H1 (cell line): Measurements from ENCODE around the gene IDE. TPM values are rescaled to one million over a fixed set of nuclear protein-coding genes. Genes with fewer than 3 reads are reported as not detected.

Experiments
- CTCF ChIA-PET: fragments of 300-600 bp; sonication (Branson Sonifier 250); formaldehyde crosslinking; loops from one replicate; lab custom pipeline; 2021; ENCODE audit not compliant: partially characterized antibody; lab: Charles Lee
- POLR2A ChIA-PET: fragments of 300-600 bp; sonication (Branson Sonifier 250); formaldehyde crosslinking; loops from one replicate; lab custom pipeline; 2021; ENCODE audit warnings: inconsistent platforms; ENCODE audit not compliant: partially characterized antibody; lab: Charles Lee
- DNase-seq, 2 experiments: peaks; one replicate each; pipeline versions ENCODE4 v3.0.0 to v3.0.0-alpha.2; 2010 to 2022; ENCODE audit warnings: low spot score in 2 of 2, low read depth in 1 of 2, mixed read lengths in 1 of 2
- FAIRE-seq: peaks from 2 replicates; lab custom pipeline; 2011; peaks lifted over from hg19 to GRCh38; lab: Jason Lieb, UNC
- H2AFZ ChIP-seq: 2 replicates; pipeline ENCODE4 v1.8.1; 2012; ENCODE audit warnings: low read length, inconsistent platforms
- H2AK5ac ChIP-seq: 2 replicates; pipeline ENCODE4 v1.6.1; 2013; ENCODE audit warnings: low read depth, low read length
- H2BK120ac ChIP-seq: replicated peaks from 2 replicates; pipeline ENCODE3; 2013; ENCODE audit warnings: low read depth, low read length, inconsistent platforms
- H2BK12ac ChIP-seq: 2 replicates; pipeline ENCODE4 v1.6.1; 2013; ENCODE audit warnings: low read depth, low read length
- H2BK15ac ChIP-seq: 2 replicates; pipeline ENCODE4 v1.6.1; 2013; ENCODE audit warnings: low read length
- H2BK20ac ChIP-seq: 2 replicates; pipeline ENCODE4 v1.6.1; 2013; ENCODE audit warnings: low read length
- H2BK5ac ChIP-seq: 2 replicates; pipeline ENCODE4 v1.6.1; 2013; ENCODE audit warnings: low read depth, low read length
- H3K14ac ChIP-seq: 2 replicates; pipeline ENCODE4 v1.6.1; 2013; ENCODE audit warnings: inconsistent platforms; ENCODE audit not compliant: insufficient read length
- H3K18ac ChIP-seq: 2 replicates; pipeline ENCODE4 v1.6.1; 2013; ENCODE audit warnings: low read length; ENCODE audit errors: extremely low read depth
- H3K23ac ChIP-seq: 2 replicates; pipeline ENCODE4 v1.6.1; 2013; ENCODE audit warnings: inconsistent platforms; ENCODE audit not compliant: insufficient read length
- H3K23me2 ChIP-seq: 2 replicates; pipeline ENCODE4 v1.6.1; 2013; ENCODE audit warnings: low read depth, low read length
- H3K27ac ChIP-seq: 2 replicates; pipeline ENCODE4 v1.6.1; 2011; ENCODE audit warnings: low read depth, low read length, inconsistent platforms
- H3K27me3 ChIP-seq, 4 experiments: replicated peaks in 1 of 4; 1 replicate in 1 of 4; 2 replicates in 3 of 4; pipeline versions ENCODE4 v1.6.1 to v1.8.1; 2011 to 2013; ENCODE audit warnings: low read length in 3 of 4, mild to moderate bottlenecking in 3 of 4, inconsistent platforms in 2 of 4, mixed read lengths in 2 of 4, moderate library complexity in 1 of 4; ENCODE audit not compliant: control insufficient read depth in 3 of 4, insufficient read depth in 3 of 4; ENCODE audit errors: extremely low read depth in 1 of 4
- H3K36me3 ChIP-seq, 4 experiments: 2 replicates each; pipeline versions ENCODE4 v1.6.1 to v1.8.1; 2011 to 2013; ENCODE audit warnings: mild to moderate bottlenecking in 4 of 4, low read length in 3 of 4, moderate library complexity in 2 of 4, control low read depth in 1 of 4, inconsistent platforms in 1 of 4; ENCODE audit not compliant: insufficient read depth in 4 of 4, control insufficient read depth in 2 of 4
- H3K4ac ChIP-seq: replicated peaks from 2 replicates; pipeline ENCODE3; 2013; ENCODE audit warnings: low read length, low read depth, mixed read lengths, inconsistent platforms; ENCODE audit not compliant: insufficient read length
- H3K4me1 ChIP-seq, 4 experiments: replicated peaks in 1 of 4; 1 replicate in 1 of 4; 2 replicates in 3 of 4; pipeline versions ENCODE4 v1.6.1 to v1.8.1; 2011 to 2013; ENCODE audit warnings: low read length in 3 of 4, inconsistent platforms in 2 of 4, mixed read lengths in 1 of 4; ENCODE audit not compliant: insufficient read depth in 4 of 4, control insufficient read depth in 3 of 4
- H3K4me2 ChIP-seq, 2 experiments: 2 replicates each; pipeline versions ENCODE4 v1.6.1 to v1.8.1; 2011 to 2013; ENCODE audit warnings: low read depth in 2 of 2, low read length in 2 of 2, control low read depth in 1 of 2, inconsistent platforms in 1 of 2, mild to moderate bottlenecking in 1 of 2; ENCODE audit not compliant: insufficient read depth in 1 of 2
- H3K4me3 ChIP-seq, 4 experiments: fragments of 200-600, 300-600 bp in 1 of 4; sonication (generic), shearing (Covaris generic), sonication (Bioruptor Twin) in 1 of 4; 2 replicates each; pipeline versions ENCODE4 v1.5.1 to v1.8.1; 2011 to 2016; ENCODE audit warnings: low read length in 4 of 4, low read depth in 3 of 4, control low read depth in 2 of 4, inconsistent platforms in 2 of 4, mild to moderate bottlenecking in 2 of 4, mixed read lengths in 1 of 4, moderate library complexity in 1 of 4; ENCODE audit not compliant: insufficient read depth in 2 of 4; ENCODE audit errors: extremely low read depth in 1 of 4
- H3K56ac ChIP-seq: replicated peaks from 2 replicates; pipeline ENCODE3; 2013; ENCODE audit warnings: low read depth, mild to moderate bottlenecking, mixed read lengths, low read length, inconsistent platforms; ENCODE audit not compliant: insufficient read length
- H3K79me1 ChIP-seq: 2 replicates; pipeline ENCODE4 v1.6.1; 2013; ENCODE audit warnings: low read depth, low read length, control low read depth
- H3K79me2 ChIP-seq, 2 experiments: 2 replicates each; pipeline versions ENCODE4 v1.6.1 to v1.8.1; 2012 to 2013; ENCODE audit warnings: low read length in 2 of 2, mild to moderate bottlenecking in 2 of 2, inconsistent platforms in 1 of 2; ENCODE audit not compliant: insufficient read depth in 2 of 2, control insufficient read depth in 1 of 2
- H3K9ac ChIP-seq, 4 experiments: replicated peaks in 1 of 4; 1 replicate in 1 of 4; 2 replicates in 3 of 4; pipeline versions ENCODE4 v1.6.1 to v1.8.1; 2011 to 2013; ENCODE audit warnings: low read depth in 3 of 4, low read length in 3 of 4, control low read depth in 2 of 4, mild to moderate bottlenecking in 2 of 4, moderate library complexity in 2 of 4, inconsistent platforms in 1 of 4; ENCODE audit errors: extremely low read depth in 1 of 4
- H3K9me3 ChIP-seq, 2 experiments: 2 replicates each; pipeline versions ENCODE4 v1.6.1 to v1.8.1; 2012 to 2013; ENCODE audit warnings: mild to moderate bottlenecking in 2 of 2, moderate library complexity in 2 of 2, control low read depth in 1 of 2, inconsistent platforms in 1 of 2, low read depth in 1 of 2, low read length in 1 of 2, mixed read lengths in 1 of 2; ENCODE audit not compliant: insufficient read depth in 2 of 2
- H4K20me1 ChIP-seq, 2 experiments: replicated peaks in 1 of 2; 2 replicates each; pipeline versions ENCODE3 to v1.8.1; 2011 to 2013; ENCODE audit warnings: inconsistent platforms in 2 of 2, low read length in 2 of 2, mild to moderate bottlenecking in 1 of 2; ENCODE audit not compliant: insufficient read depth in 2 of 2, control insufficient read depth in 1 of 2
- H4K5ac ChIP-seq: 2 replicates; pipeline ENCODE4 v1.6.1; 2013; ENCODE audit warnings: low read length, low read depth, mixed read lengths, inconsistent platforms; ENCODE audit not compliant: insufficient read length
- H4K8ac ChIP-seq: 2 replicates; pipeline ENCODE4 v1.8.0; 2013; ENCODE audit warnings: mild to moderate bottlenecking, moderate library complexity, low read length, inconsistent platforms; ENCODE audit not compliant: insufficient read depth; ENCODE audit errors: extremely low read depth
- H4K91ac ChIP-seq: replicated peaks from 2 replicates; pipeline ENCODE3; 2013; ENCODE audit warnings: low read length, mixed read lengths, inconsistent platforms; ENCODE audit not compliant: insufficient read length
- CEBPB ChIP-seq: IDR thresholded peaks from 2 replicates; pipeline ENCODE4 v1.6.1; 2012; ENCODE audit warnings: low read depth, low read length
- CTBP2 ChIP-seq: IDR thresholded peaks from 2 replicates; pipeline ENCODE4 v1.7.0; 2011; ENCODE audit warnings: borderline replicate concordance, mild to moderate bottlenecking, moderate library complexity, mixed read lengths, low read length; ENCODE audit not compliant: insufficient read depth, insufficient read length
- EP300 ChIP-seq, 2 experiments: IDR thresholded peaks; 1 replicate in 1 of 2; 2 replicates in 1 of 2; pipeline ENCODE4 v1.6.1; 2011 to 2012; ENCODE audit warnings: low read depth in 2 of 2, low read length in 2 of 2, mild to moderate bottlenecking in 2 of 2, borderline replicate concordance in 1 of 2, inconsistent platforms in 1 of 2, moderate library complexity in 1 of 2
- MAFK ChIP-seq: IDR thresholded peaks from 2 replicates; pipeline ENCODE4 v1.6.1; 2012; ENCODE audit warnings: low read depth, mild to moderate bottlenecking, improper control_type of control experiment, low read length
- POLR2AphosphoS5 ChIP-seq: IDR thresholded peaks from 2 replicates; pipeline ENCODE4 v1.6.1; 2011; ENCODE audit warnings: low read depth, low read length
- RAD21 ChIP-seq, 2 experiments: IDR thresholded peaks in 1 of 2; conservative IDR thresholded peaks in 1 of 2; 2 replicates each; pipeline ENCODE4 v1.6.1; 2011; ENCODE audit warnings: low read depth in 2 of 2, low read length in 2 of 2, improper control_type of control experiment in 1 of 2, inconsistent platforms in 1 of 2, mild to moderate bottlenecking in 1 of 2, moderate library complexity in 1 of 2
- RNF2 ChIP-seq: fragments of 200-900, 300-1000 bp; sonication (generic); IDR thresholded peaks from 2 replicates; pipeline ENCODE4 v1.7.1; 2016; ENCODE audit warnings: borderline replicate concordance, low read depth, mild to moderate bottlenecking, antibody characterized with exemption, low read length; ENCODE audit not compliant: poor library complexity, severe bottlenecking; ENCODE audit errors: missing control alignments
- SIN3A ChIP-seq, 2 experiments: IDR thresholded peaks in 1 of 2; conservative IDR thresholded peaks in 1 of 2; 2 replicates each; pipeline ENCODE4 v1.6.1; 2011 to 2012; ENCODE audit warnings: low read length in 2 of 2, improper control_type of control experiment in 1 of 2, low read depth in 1 of 2, mild to moderate bottlenecking in 1 of 2
- TAF1 ChIP-seq: IDR thresholded peaks from 2 replicates; pipeline ENCODE4 v1.6.1; 2011; ENCODE audit warnings: mild to moderate bottlenecking, low read depth, low read length
- WGBS, 2 experiments: shearing (Covaris generic) in 1 of 2; methylation state at CpG; one replicate each; pipeline versions ENCODE4 v1.1.6 to v1.1.7; 2013 to 2015; ENCODE audit warnings: low lambda C conversion rate in 2 of 2, mixed read lengths in 2 of 2, inconsistent platforms in 1 of 2, low coverage in 1 of 2, missing lambda C conversion rate in 1 of 2; ENCODE audit not compliant: insufficient replicate concordance in 2 of 2, insufficient coverage in 1 of 2, insufficient read length in 1 of 2; ENCODE audit errors: extremely low coverage in 1 of 2, missing lambda C conversion rate in 1 of 2; 5-methylcytosine and 5-hydroxymethylcytosine counted together
- polyA plus RNA-seq, 7 experiments: library from polyadenylated mRNA; depleted of rRNA in 3 of 7; stranded (reverse) in 5 of 7; unstranded in 2 of 7; fragments of >200 nt in 5 of 7; fragments of 200-250 nt in 2 of 7; gene quantifications; 1 replicate in 5 of 7; 2 replicates in 1 of 7; 4 replicates in 1 of 7; pipeline versions ENCODE4 v1.2.1 to v1.2.3, GENCODE V29; 2011 to 2013; ENCODE audit warnings: missing spikeins in 2 of 7, mixed read lengths in 2 of 7
- total RNA-seq: library from RNA; stranded (reverse); fragmentation: NEBNext Ultra II Directional; extraction: Animal tissue kit (Norgen Biotek cat#: 25700); gene quantifications from 2 replicates; pipeline ENCODE4 v1.2.1, GENCODE V29; 2021

Gene IDE
- total and polyA plus RNA-seq, 2 of the 8 experiments (the other 6 are each of a cell fraction or from before 2014, with no cell fraction given): 12.7 to 52.7 TPM

GRCh38 chr10:92410501-92410900 lies 163.4 kb downstream of the IDE start:
- no peak overlapping the region for H4K91ac ChIP-seq
- no peak overlapping the region for H4K8ac ChIP-seq
- 92% methylated on average over 2 of the region's 2 CpGs; no CpG with 5 or more reads in 1 of the 2 experiments for WGBS, 2 experiments
- no peak for TF ChIP-seq TAF1
- no peak for TF ChIP-seq CTBP2
- no peak for TF ChIP-seq EP300 (IDR thresholded peaks at IDR 0.05; ENCODE audit: borderline replicate concordance in 1 of 2, low read depth in 2 of 2, low read length in 2 of 2)
- no peak for TF ChIP-seq MAFK
- TF ChIP-seq SIN3A (conservative IDR thresholded peaks at IDR 0.05 in 1 of 2, IDR thresholded peaks at IDR 0.05 in 1 of 2; ENCODE audit: low read depth in 1 of 2, low read length in 2 of 2): no peak
- no peak for TF ChIP-seq CEBPB
- TF ChIP-seq RNF2: no peak
- no peak for TF ChIP-seq RAD21 (IDR thresholded peaks at IDR 0.05 in 1 of 2, conservative IDR thresholded peaks at IDR 0.05 in 1 of 2; ENCODE audit: low read depth in 2 of 2, low read length in 2 of 2)
- TF ChIP-seq POLR2AphosphoS5: no peak
- CTCF ChIA-PET: no interaction called here
- no peaks in the 10 kb centered on the region for H3K27me3 ChIP-seq
- no peak overlapping the region for H4K5ac ChIP-seq
- no peaks in the 10 kb centered on the region for H3K36me3 ChIP-seq
- FAIRE-seq (no peak), DNase-seq (no peak)
- H2BK12ac ChIP-seq: no peak overlapping the region
- H3K27ac ChIP-seq: no peak overlapping the region
- no peaks in the 10 kb centered on the region for H3K79me2 ChIP-seq
- H3K23me2 ChIP-seq: no peaks in the 10 kb centered on the region
- no peak overlapping the region for H2BK15ac ChIP-seq
- H3K9me3 ChIP-seq: no peaks in the 10 kb centered on the region
- H3K14ac ChIP-seq: no peak overlapping the region
- H2AFZ ChIP-seq: no peak overlapping the region
- no peaks in the 10 kb centered on the region for H3K79me1 ChIP-seq
- POLR2A ChIA-PET: no interaction called here
- H3K18ac ChIP-seq: no peak overlapping the region
- no peak overlapping the region for H2BK5ac ChIP-seq
- no peak overlapping the region for H3K23ac ChIP-seq
- H3K9ac ChIP-seq: no peak overlapping the region
- H3K4me2 ChIP-seq: no peak overlapping the region
- H2AK5ac ChIP-seq: no peak overlapping the region
- H3K4ac ChIP-seq: no peak overlapping the region
- H3K56ac ChIP-seq: no peak overlapping the region
- no peak overlapping the region for H3K4me3 ChIP-seq
- no peak overlapping the region for H2BK20ac ChIP-seq
- no peaks in the 10 kb centered on the region for H4K20me1 ChIP-seq
- peaks cover 0 to 11% (median under 1%) of the 10 kb centered on the region in 4 experiments; a peak in 3 of 7 replicates for H3K4me1 ChIP-seq
- H2BK120ac ChIP-seq: no peak overlapping the region
